Hepatocyte (in vitro differentiated cells): ENCODE data around the gene CDKL5.

Source experiments
- CTCF ChIP-seq: fragments of 200-600 bp; sonication (generic); IDR thresholded peaks from 2 replicates; pipeline ENCODE4 v1.5.1; 2016; ENCODE audit warnings: antibody characterized with exemption, mild to moderate bottlenecking; ENCODE audit not compliant: poor library complexity
- EZH2 ChIP-seq: fragments of 200-600 bp; sonication (generic); IDR thresholded peaks from 2 replicates; pipeline ENCODE4 v1.6.1; 2016; ENCODE audit warnings: antibody characterized with exemption, mild to moderate bottlenecking, borderline replicate concordance
- EZH2phosphoT487 ChIP-seq: fragments of 200-600 bp; sonication (generic); IDR thresholded peaks from one replicate; pipeline ENCODE4 v1.6.1; 2018; ENCODE audit warnings: antibody characterized with exemption, mild to moderate bottlenecking, low read depth, moderate library complexity; ENCODE audit not compliant: unreplicated experiment, severe bottlenecking

DNA sequence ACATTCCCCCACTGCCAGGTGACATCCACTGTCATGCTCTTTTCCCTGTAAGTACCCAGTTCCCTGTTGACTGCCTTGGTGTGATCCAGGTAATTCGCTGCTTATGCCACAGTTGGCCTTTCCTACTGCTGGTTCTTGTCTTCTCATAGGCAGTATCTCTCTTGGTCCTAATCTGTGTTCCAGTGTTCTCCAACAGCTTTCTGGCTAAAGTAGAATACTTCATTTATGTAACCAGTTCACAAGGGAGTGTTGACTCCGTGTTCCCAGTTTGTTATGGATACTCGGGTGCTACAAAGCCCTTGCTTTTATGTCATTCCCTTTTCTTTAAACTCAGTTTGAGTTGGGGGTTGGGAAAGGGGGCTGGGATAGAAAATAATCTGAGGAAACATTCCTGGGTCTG lies 148.1 kb downstream of the CDKL5 start:
- TF ChIP-seq EZH2 (no peak), CTCF (no peak), EZH2phosphoT487 (no peak)
